Measurements from ENCODE around the gene WWOX. TPM values are rescaled to one million over a fixed set of nuclear protein-coding genes. Genes with fewer than 3 reads are reported as not detected.

The WWOX gene
- total RNA-seq, 6 experiments from 2014 or later = 13.0 to 24.3 (median 16.5) TPM

DNA sequence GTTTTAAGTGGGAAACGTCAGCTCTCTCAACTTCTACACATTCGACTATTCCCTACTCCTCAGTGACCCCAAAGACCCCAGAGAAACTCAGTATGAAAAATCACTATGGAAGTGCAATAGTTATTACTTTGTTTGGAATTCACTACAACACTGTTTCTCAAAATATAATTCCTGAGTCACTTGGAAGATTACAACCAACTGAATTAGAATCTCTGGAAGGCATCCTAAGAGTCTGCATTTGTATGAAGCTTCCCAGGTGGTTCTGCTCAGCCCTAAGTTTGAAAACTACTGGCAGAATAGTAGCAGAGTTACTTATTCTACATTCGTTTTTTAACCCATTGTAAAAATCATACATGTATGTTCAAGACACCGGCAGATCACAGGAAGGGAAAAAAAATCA, 975.5 kb downstream of the WWOX start:
- Histone ChIP-seq H3K27ac (no peak overlapping the region), H3K27me3 (no peaks in the 10 kb centered on the region), H3K4me1 (no peaks in the 10 kb centered on the region), H3K4me3 (no peak overlapping the region), H3K36me3 (no peaks in the 10 kb centered on the region), H3K9me3 (no peaks in the 10 kb centered on the region)
- ATAC-seq = no peak
- TF ChIP-seq, protein P1, sequence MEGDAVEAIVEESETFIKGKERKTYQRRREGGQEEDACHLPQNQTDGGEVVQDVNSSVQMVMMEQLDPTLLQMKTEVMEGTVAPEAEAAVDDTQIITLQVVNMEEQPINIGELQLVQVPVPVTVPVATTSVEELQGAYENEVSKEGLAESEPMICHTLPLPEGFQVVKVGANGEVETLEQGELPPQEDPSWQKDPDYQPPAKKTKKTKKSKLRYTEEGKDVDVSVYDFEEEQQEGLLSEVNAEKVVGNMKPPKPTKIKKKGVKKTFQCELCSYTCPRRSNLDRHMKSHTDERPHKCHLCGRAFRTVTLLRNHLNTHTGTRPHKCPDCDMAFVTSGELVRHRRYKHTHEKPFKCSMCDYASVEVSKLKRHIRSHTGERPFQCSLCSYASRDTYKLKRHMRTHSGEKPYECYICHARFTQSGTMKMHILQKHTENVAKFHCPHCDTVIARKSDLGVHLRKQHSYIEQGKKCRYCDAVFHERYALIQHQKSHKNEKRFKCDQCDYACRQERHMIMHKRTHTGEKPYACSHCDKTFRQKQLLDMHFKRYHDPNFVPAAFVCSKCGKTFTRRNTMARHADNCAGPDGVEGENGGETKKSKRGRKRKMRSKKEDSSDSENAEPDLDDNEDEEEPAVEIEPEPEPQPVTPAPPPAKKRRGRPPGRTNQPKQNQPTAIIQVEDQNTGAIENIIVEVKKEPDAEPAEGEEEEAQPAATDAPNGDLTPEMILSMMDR (IDR thresholded peaks at IDR 0.05) = no peak
- no peak for TF ChIP-seq POLR2A (IDR thresholded peaks at IDR 0.05)
- intact Hi-C loops (cut with DNase I) = no loop called here
- WGBS (ENCODE audit: insufficient coverage, low coverage, low lambda C conversion rate, missing lambda C conversion rate) = 59% methylated on average over 4 of the region's 4 CpGs
- no peak for DNase-seq

DNA sequence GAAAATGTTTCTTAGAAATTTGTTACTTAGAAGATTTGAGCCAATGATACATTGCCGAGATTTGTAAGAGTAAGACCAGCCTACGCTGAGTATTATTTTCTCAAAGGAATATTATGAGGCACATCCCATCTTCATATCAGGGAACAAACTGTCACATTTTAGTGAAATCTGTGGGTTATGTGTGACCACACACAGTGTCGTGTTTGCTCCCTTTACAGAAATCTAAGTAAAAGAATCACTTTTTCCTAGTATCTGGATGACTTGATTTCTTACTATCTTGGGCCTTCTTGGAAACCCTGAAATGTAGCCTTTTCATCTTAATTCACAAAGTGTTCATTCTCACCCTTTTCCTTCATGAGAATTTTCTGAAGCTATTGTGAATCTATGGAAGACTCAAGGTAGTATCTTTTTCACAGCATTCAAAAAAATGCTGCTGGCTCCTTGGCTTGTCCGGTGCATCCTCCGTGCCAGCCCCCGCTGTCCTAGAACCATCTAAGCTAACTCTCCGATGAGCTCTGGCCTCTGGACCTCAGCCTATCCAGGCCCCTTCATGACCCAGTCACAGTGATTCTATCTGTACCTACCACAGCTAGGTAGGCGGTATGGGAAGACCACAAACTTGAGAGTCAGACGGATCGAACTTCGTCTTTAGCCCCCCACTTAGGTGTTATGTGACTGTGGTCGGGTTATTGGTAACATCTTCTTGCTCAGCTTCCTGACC, 976.8 kb downstream of the WWOX start:
- TF ChIP-seq, protein P1 (IDR thresholded peaks at IDR 0.05) = no peak
- no peak for TF ChIP-seq POLR2A (IDR thresholded peaks at IDR 0.05)
- WGBS (ENCODE audit: insufficient coverage, low coverage, low lambda C conversion rate, missing lambda C conversion rate) = 89% methylated on average over 11 of the region's 12 CpGs
- ATAC-seq = no peak

DNA sequence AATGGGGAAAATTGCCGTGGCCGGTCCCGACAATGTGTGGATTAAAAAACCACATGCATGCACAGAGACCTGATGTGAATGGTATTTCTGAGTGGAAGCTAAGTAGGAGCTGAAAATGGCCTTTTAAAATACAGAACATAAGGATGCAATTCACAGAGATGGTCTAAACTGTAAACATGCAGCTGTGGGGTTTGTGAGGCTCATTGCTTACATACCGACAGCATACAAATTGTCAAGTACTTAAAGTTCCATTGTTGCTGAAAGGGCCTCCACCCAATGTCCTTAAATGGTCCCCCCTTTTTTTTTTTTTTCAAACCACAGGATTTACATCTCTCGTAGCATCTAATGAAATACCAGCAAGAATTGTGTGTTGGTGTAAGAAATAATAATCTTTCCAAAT, 977.9 kb downstream of the WWOX start:
- no peak for TF ChIP-seq POLR2A (IDR thresholded peaks at IDR 0.05)
- TF ChIP-seq, protein P1 (IDR thresholded peaks at IDR 0.05) = no peak
- DNase-seq (no peak), ATAC-seq (no peak)
- no peaks in the 10 kb centered on the region for H3K4me1 ChIP-seq
- no peaks in the 10 kb centered on the region for H3K9me3 ChIP-seq
- no peak overlapping the region for H3K4me3 ChIP-seq
- no peaks in the 10 kb centered on the region for H3K27me3 ChIP-seq
- no peak overlapping the region for H3K27ac ChIP-seq
- intact Hi-C loops (cut with DNase I) = no loop called here
- WGBS (ENCODE audit: insufficient coverage, low coverage, low lambda C conversion rate, missing lambda C conversion rate) = 88% methylated on average over 4 of the region's 5 CpGs
- H3K36me3 ChIP-seq = no peaks in the 10 kb centered on the region

More for the DNA sequence above, 976.8 kb downstream of the WWOX start:
- DNase-seq = no peak
- H3K4me1 ChIP-seq = no peaks in the 10 kb centered on the region
- H3K9me3 ChIP-seq = no peaks in the 10 kb centered on the region
- H3K4me3 ChIP-seq = no peak overlapping the region
- H3K27ac ChIP-seq = no peak overlapping the region
- H3K27me3 ChIP-seq = no peaks in the 10 kb centered on the region
- intact Hi-C loops (cut with DNase I) = no loop called here
- no peaks in the 10 kb centered on the region for H3K36me3 ChIP-seq

DNA sequence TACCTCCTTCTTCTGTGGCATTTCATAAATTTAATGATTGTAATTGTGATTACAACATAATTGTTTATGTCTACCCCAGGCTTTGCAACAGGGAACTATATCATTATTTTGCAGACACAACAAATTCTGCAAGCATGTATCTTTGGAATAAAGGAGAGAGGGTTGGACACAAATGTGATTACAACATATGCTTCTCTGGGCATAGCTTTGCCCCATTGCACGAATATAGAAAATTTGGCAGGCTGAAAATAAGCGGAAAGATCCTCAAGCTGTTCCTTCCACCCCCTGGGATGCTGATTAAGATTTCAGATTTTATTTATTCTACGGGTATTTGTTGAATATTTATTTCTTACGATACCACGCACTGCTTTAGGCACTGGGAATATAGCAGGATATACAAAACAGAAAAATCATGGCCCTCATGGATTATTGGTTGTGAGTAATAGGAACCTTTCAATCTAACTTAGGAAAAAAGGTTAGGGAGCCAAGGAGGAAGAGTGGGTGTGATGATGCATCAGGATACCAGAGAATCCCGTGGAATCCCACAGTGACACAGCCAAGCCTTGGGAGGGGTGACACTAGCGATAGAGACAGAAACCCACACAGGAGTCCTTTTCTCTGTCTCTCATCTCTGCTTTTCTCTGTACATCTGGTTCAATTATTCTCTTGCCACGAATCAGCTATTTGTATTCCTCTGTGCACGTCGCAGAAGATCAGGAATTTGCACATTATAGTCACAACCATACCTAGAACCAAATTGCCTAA, 980.4 kb downstream of the WWOX start:
- H3K27me3 ChIP-seq = no peaks in the 10 kb centered on the region
- no peak for TF ChIP-seq POLR2A (IDR thresholded peaks at IDR 0.05)
- TF ChIP-seq, protein P1 (IDR thresholded peaks at IDR 0.05) = no peak
- H3K36me3 ChIP-seq = no peaks in the 10 kb centered on the region
- no peaks in the 10 kb centered on the region for H3K9me3 ChIP-seq
- no peak for ATAC-seq
- no peak overlapping the region for H3K4me3 ChIP-seq
- intact Hi-C loops (cut with DNase I) = no loop called here
- DNase-seq = no peak
- H3K4me1 ChIP-seq = no peaks in the 10 kb centered on the region
- WGBS (ENCODE audit: insufficient coverage, low coverage, low lambda C conversion rate, missing lambda C conversion rate) = 85% methylated on average over 10 of the region's 10 CpGs
- H3K27ac ChIP-seq = no peak overlapping the region

Data from right lobe of liver (tissue), 6 donors.